ENCODE data around the gene CAMK1D. TPM values are rescaled to one million over a fixed set of nuclear protein-coding genes. Genes with fewer than 3 reads are reported as not detected.
A peak's percentile ranks its signal among the peaks of the same experiment; 100 is the strongest.

CAMK1D gene
- total and polyA plus RNA-seq, 2 of the 8 experiments (the other 6 are each of a cell fraction or from before 2014, with no cell fraction given), result 3.5 to 10.6 TPM

DNA sequence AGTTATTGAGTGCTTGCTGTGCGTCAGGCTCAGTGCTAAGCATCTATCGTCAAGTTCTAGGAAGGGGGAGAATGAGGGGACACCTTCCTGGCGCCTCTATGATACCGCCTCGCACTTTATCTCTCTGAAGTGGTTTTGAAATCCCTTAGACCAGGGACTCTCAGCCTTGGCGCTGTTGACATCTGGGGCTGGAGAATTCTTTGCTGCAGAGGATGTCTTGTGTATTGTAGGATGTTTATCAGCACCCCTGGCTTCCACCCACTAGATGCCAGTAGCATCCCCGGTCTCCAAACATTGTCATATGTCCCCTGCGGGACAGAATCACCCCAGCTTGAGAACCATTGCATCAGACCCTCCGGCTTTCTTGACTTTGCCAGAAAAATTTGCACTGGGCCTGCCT, 366.7 kb downstream of the CAMK1D start:
- Histone ChIP-seq H4K91ac (replicated peaks; ENCODE audit: insufficient read length, low read length) (no peak overlapping the region), H2BK120ac (replicated peaks; ENCODE audit: low read depth, low read length) (no peak overlapping the region), H3K9me3 (ENCODE audit: insufficient read depth in 2 of 2, low read depth in 1 of 2, low read length in 1 of 2) (no peaks in the 10 kb centered on the region), H4K8ac (ENCODE audit: extremely low read depth, insufficient read depth, low read length) (no peak overlapping the region), H2BK5ac (ENCODE audit: low read depth, low read length) (no peak overlapping the region), H3K4me2 (ENCODE audit: insufficient read depth in 1 of 2, low read depth in 2 of 2, low read length in 2 of 2) (no peak overlapping the region), H3K23ac (ENCODE audit: insufficient read length) (no peak overlapping the region), H3K9ac (replicated peaks in 1 of 4; ENCODE audit: extremely low read depth in 1 of 4, low read depth in 3 of 4, low read length in 3 of 4) (no peak overlapping the region; a peak in 1 of 7 replicates), H2BK20ac (ENCODE audit: low read length) (no peak overlapping the region), H2BK12ac (ENCODE audit: low read depth, low read length) (no peak overlapping the region), H3K18ac (ENCODE audit: extremely low read depth, low read length) (no peak overlapping the region), H2AK5ac (ENCODE audit: low read depth, low read length) (no peak overlapping the region), H3K79me2 (ENCODE audit: control insufficient read depth in 1 of 2, insufficient read depth in 2 of 2, low read length in 2 of 2) (no peaks in the 10 kb centered on the region), H3K23me2 (ENCODE audit: low read depth, low read length) (no peaks in the 10 kb centered on the region), H4K20me1 (replicated peaks in 1 of 2; ENCODE audit: control insufficient read depth in 1 of 2, insufficient read depth in 2 of 2, low read length in 2 of 2) (no peaks in the 10 kb centered on the region), H4K5ac (ENCODE audit: insufficient read length, low read depth, low read length) (no peak overlapping the region), H3K4me3 (ENCODE audit: extremely low read depth in 1 of 4, insufficient read depth in 2 of 4, low read depth in 3 of 4, low read length in 4 of 4) (no peak overlapping the region), H2AFZ (ENCODE audit: low read length) (no peak overlapping the region), H3K14ac (ENCODE audit: insufficient read length) (no peak overlapping the region), H3K79me1 (ENCODE audit: low read depth, low read length) (no peaks in the 10 kb centered on the region), H3K4me1 (replicated peaks in 1 of 4; ENCODE audit: control insufficient read depth in 3 of 4, insufficient read depth in 4 of 4, low read length in 3 of 4) (peaks cover 0 to 6% (median 3%) of the 10 kb centered on the region in 4 experiments; a peak in 2 of 7 replicates), H3K27ac (ENCODE audit: low read depth, low read length) (no peak overlapping the region), H3K27me3 (replicated peaks in 1 of 4; ENCODE audit: control insufficient read depth in 3 of 4, extremely low read depth in 1 of 4, insufficient read depth in 3 of 4, low read length in 3 of 4) (no peaks in the 10 kb centered on the region), H3K56ac (replicated peaks; ENCODE audit: insufficient read length, low read depth, low read length) (no peak overlapping the region), H3K4ac (replicated peaks; ENCODE audit: insufficient read length, low read depth, low read length) (no peak overlapping the region), H2BK15ac (ENCODE audit: low read length) (no peak overlapping the region), H3K36me3 (ENCODE audit: control insufficient read depth in 2 of 4, insufficient read depth in 4 of 4, low read length in 3 of 4) (no peaks in the 10 kb centered on the region)
- FAIRE-seq, result no peak
- POLR2A ChIA-PET (ENCODE audit: partially characterized antibody), result no interaction called here
- TF ChIP-seq SP2 (IDR thresholded peaks at IDR 0.05; ENCODE audit: low read length) (no peak), JUND (IDR thresholded peaks at IDR 0.05; ENCODE audit: low read length) (no peak), RAD21 (IDR thresholded peaks at IDR 0.05 in 1 of 2, conservative IDR thresholded peaks at IDR 0.05 in 1 of 2; ENCODE audit: low read depth in 2 of 2, low read length in 2 of 2) (peak in 1 of 2 experiments; percentile 22; a peak in 1 of 4 replicates), SRF (IDR thresholded peaks at IDR 0.05; ENCODE audit: low read depth, low read length) (no peak)
- 84% methylated on average over 9 of the region's 9 CpGs; no CpG with 5 or more reads in 1 of the 2 experiments for WGBS, 2 experiments (ENCODE audit: extremely low coverage in 1 of 2, insufficient coverage in 1 of 2, insufficient read length in 1 of 2, insufficient replicate concordance in 2 of 2, low coverage in 1 of 2, low lambda C conversion rate in 2 of 2, missing lambda C conversion rate in 1 of 2)
- CTCF ChIA-PET (ENCODE audit: partially characterized antibody), result interaction anchor here (0.6 to 2.3 kb wide), 4 partner anchors 11 to 186 kb away, joined by 3 to 10 read pairs (median 6); no protein-coding TSS in a partner anchor
- DNase-seq (ENCODE audit: low read depth in 1 of 2, low spot score in 2 of 2), result no peak

Measured in H1 (cell line).